RWPE2 (cell line): ENCODE measurements around the gene THYN1.
A peak's percentile ranks its signal among the peaks of the same experiment; 100 is the strongest.

ENCODE experiments used
- ATAC-seq: fragments of 200-7000 bp; cut with Tn5 transposase; 3 replicates; pipeline ENCODE4 v1.9.1; 2021; ENCODE audit warnings: low read depth
- DNase-seq: peaks from one replicate; pipeline ENCODE4 v3.0.0-alpha.2; 2020; ENCODE audit warnings: low spot score
- H3K27ac ChIP-seq: fragments of 450-650 bp; 2 replicates; pipeline ENCODE4 v1.5.1; 2017; ENCODE audit warnings: mild to moderate bottlenecking; ENCODE audit not compliant: poor library complexity, severe bottlenecking
- H3K27me3 ChIP-seq: fragments of 250-450 bp; sonication (Bioruptor Pico); 2 replicates; pipeline ENCODE4 v1.5.1; 2021; ENCODE audit warnings: mild to moderate bottlenecking, moderate library complexity; ENCODE audit not compliant: insufficient read depth, poor library complexity, severe bottlenecking
- H3K36me3 ChIP-seq: fragments of 250-450 bp; sonication (Bioruptor Pico); 2 replicates; pipeline ENCODE4 v1.5.1; 2020; ENCODE audit warnings: low read depth, mild to moderate bottlenecking, moderate library complexity
- H3K4me1 ChIP-seq: fragments of 250-450 bp; sonication (Bioruptor Pico); 2 replicates; pipeline ENCODE4 v1.5.1; 2021; ENCODE audit warnings: mild to moderate bottlenecking, moderate library complexity; ENCODE audit not compliant: insufficient read depth, poor library complexity, severe bottlenecking
- H3K4me3 ChIP-seq: fragments of 250-450 bp; sonication (Bioruptor Pico); 2 replicates; pipeline ENCODE4 v1.5.1; 2021; ENCODE audit warnings: mild to moderate bottlenecking, moderate library complexity; ENCODE audit not compliant: severe bottlenecking
- H3K9me3 ChIP-seq: fragments of 250-450 bp; sonication (Bioruptor Pico); 2 replicates; pipeline ENCODE4 v1.5.1; 2021; ENCODE audit warnings: mild to moderate bottlenecking, moderate library complexity; ENCODE audit not compliant: severe bottlenecking
- TF ChIP-seq, protein P1 (sequence below): fragments of 450-650 bp; IDR thresholded peaks from one replicate; pipeline ENCODE4 v1.5.1; 2017; ENCODE audit warnings: mild to moderate bottlenecking, moderate library complexity; ENCODE audit not compliant: poor library complexity, severe bottlenecking

The THYN1 gene

DNA sequence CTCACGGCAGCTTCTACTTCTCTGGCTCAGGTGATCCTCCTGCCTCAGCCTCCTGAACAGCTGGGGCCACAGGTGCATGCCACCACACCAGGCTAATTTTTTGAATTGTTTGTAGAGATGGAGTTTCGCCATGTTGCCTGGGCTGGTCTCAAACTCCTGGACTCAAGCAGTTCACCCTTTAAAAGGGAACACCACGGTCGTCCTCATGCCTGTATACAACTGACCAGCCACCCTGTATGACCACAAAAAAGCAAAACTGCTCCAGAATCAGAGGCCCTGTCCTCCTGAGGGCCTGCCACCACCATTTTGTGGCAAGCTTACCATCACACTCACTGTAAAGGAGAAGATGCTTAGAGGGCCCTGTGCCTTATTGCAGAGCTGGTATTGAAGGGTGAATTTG, 25.2 kb upstream of the THYN1 start:
- ATAC-seq (no peak), DNase-seq (no peak)
- Histone ChIP-seq H3K27ac (no peak overlapping the region), H3K4me3 (no peak overlapping the region), H3K9me3 (no peaks in the 10 kb centered on the region), H3K36me3 (no peaks in the 10 kb centered on the region), H3K4me1 (no peaks in the 10 kb centered on the region), H3K27me3 (peaks cover 76% of the 10 kb centered on the region)
- TF ChIP-seq, protein P1, sequence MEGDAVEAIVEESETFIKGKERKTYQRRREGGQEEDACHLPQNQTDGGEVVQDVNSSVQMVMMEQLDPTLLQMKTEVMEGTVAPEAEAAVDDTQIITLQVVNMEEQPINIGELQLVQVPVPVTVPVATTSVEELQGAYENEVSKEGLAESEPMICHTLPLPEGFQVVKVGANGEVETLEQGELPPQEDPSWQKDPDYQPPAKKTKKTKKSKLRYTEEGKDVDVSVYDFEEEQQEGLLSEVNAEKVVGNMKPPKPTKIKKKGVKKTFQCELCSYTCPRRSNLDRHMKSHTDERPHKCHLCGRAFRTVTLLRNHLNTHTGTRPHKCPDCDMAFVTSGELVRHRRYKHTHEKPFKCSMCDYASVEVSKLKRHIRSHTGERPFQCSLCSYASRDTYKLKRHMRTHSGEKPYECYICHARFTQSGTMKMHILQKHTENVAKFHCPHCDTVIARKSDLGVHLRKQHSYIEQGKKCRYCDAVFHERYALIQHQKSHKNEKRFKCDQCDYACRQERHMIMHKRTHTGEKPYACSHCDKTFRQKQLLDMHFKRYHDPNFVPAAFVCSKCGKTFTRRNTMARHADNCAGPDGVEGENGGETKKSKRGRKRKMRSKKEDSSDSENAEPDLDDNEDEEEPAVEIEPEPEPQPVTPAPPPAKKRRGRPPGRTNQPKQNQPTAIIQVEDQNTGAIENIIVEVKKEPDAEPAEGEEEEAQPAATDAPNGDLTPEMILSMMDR, result no peak

DNA sequence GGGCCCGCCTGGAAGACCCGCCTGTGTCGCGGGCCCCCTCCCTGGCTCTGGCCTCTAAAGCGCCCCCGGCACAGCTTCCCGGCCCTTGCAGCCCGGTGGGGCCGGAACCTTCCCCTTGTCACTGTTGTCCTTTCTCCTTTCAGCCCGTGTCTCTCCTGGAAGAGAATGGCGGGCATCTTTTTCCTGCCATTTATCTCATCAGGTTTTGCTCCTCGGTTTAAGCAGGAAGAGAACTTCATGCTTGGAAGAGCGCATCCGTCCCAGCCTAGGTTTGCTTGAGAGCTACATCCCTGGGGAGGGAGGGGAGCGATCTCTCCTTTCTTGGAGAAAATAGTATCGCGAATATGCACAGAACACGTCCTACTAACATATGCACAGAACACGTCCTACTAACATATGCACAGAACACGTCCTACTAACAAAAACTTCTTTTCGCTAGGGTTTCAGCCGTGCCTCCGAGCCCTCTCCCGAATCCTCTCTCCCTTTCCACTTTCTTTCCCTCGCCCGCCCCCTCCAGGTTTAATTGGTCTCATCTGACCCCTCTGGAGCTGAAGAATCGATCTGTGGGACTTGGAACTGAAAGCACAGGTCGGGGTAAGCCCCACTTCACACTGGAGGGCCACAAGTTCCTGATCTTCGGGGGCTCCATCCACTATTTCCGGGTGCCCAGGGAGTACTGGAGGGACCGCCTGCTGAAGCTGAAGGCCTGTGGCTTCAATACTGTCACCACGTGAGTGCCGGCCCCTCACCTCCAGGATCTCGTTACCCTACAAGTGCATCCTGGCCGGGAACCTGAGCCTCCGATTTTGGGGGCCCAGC, 24.2 kb upstream of the THYN1 start:
- no peaks in the 10 kb centered on the region for H3K9me3 ChIP-seq
- no peak overlapping the region for H3K27ac ChIP-seq
- peaks cover 78% of the 10 kb centered on the region for H3K27me3 ChIP-seq
- H3K36me3 ChIP-seq, result no peaks in the 10 kb centered on the region
- H3K4me1 ChIP-seq, result no peaks in the 10 kb centered on the region
- no peak overlapping the region for H3K4me3 ChIP-seq
- DNase-seq (no peak), ATAC-seq (no peak)
- TF ChIP-seq, protein P1, result no peak

DNA sequence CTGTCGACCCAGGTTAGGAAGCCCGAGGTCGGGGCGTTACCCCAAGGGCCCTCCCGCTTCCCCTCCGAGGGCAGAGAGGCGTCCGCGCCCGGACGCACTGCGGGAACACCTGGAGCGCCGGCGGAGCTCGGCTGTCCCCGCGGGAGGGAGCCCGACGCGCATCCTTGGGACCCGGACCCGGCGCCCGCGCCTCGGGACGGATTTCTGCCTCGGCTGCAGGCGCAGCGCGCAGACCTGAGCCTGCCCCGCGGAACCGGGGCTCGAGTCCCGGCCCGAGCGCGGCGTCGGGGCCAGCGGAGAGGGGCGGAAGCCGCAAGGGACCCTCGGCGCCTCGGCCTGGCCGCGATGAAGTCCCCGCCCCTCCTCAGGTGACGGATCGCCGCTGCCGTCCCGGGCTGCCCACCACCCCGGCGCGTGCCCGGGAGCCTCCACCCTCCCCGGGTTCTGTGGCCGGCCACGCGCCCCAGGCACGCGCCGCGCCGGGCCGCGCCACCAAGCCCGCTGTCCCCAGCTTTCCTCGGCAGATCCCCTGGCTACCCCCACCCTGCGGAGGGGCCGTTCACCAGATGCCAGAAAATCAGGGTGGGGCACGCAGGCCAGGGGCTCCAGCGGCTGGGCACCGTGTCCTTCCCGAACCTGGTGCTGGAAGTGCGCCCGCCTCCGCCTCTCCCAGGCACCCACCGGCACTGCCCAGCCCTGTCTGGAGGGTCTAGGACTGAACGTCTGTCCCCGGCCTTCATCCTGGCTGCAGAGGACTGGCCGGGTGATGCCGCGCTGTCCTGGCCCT, 23.4 kb upstream of the THYN1 start:
- Histone ChIP-seq H3K9me3 (no peaks in the 10 kb centered on the region), H3K27ac (no peak overlapping the region), H3K4me1 (no peaks in the 10 kb centered on the region), H3K4me3 (peak overlapping the region; percentile 11), H3K36me3 (no peaks in the 10 kb centered on the region), H3K27me3 (peaks cover 78% of the 10 kb centered on the region)
- ATAC-seq (no peak; the same call in 2 of the 3 replicates), DNase-seq (no peak)
- TF ChIP-seq, protein P1, result peak; percentile 34

DNA sequence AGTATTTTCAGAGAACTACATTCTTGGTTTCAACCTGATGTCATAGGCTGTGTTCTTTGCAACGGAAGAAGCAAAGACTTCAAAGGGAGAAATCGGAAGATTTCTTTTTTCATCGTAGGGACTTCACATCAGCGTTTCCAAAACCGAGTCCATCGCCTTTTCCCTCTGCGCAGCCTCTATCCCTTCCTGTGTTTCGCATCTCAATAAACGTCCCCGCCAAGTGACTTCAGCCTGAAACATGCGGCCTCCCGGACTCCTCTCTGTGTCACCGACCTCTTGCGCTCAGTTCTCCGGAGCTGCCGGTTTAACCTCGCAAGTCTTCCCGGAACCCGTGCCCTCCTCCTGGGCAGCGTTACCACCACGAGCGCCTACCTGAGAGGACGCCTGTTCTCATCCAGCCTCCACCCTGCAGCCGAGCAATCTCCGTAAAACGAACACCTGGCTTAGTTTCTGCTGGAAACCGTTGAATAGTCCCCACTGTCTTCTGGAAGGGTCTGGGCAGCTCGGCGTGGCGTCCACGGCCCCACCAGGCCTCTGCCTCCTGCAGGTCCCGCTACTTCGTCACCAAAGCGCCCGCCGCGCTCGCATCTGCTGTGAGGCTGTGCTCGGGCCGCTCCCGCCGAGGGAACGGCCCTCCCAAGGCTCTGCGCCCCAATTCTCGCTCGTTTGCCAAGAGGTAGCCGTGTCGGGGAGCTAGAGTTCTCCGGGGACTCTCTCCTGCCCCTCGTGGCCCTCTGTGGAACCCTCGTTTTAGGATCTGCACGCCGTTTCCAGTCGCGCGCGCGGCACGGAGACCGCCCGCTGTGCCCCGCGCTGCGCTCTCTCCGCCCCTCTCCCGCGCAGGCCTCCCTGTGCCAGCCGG, 22.6 kb upstream of the THYN1 start, which contains the start of gene GLB1L3:
Gene GLB1L3, plus strand, starts transcription at position 846 of the 862 bp plus-strand sequence. CDS start 362 bp downstream, outside the sequence.
- Histone ChIP-seq H3K4me3 (peak within 1 kb of the TSS; percentile 11), H3K36me3 (no peaks in the 10 kb centered on the region), H3K4me1 (no peaks in the 10 kb centered on the region), H3K9me3 (no peaks in the 10 kb centered on the region), H3K27me3 (peaks cover 73% of the 10 kb centered on the region), H3K27ac (no peak within 1 kb of the TSS)
- TF ChIP-seq, protein P1, result peak; percentile 53
- DNase-seq (no peak), ATAC-seq (peak; percentile 78)
